Measurements from ENCODE around the gene ADAM30.

- no peak for TF ChIP-seq MYC (IDR thresholded peaks at IDR 0.05; ENCODE audit: low read depth, low read length)
- TF ChIP-seq, protein P1, sequence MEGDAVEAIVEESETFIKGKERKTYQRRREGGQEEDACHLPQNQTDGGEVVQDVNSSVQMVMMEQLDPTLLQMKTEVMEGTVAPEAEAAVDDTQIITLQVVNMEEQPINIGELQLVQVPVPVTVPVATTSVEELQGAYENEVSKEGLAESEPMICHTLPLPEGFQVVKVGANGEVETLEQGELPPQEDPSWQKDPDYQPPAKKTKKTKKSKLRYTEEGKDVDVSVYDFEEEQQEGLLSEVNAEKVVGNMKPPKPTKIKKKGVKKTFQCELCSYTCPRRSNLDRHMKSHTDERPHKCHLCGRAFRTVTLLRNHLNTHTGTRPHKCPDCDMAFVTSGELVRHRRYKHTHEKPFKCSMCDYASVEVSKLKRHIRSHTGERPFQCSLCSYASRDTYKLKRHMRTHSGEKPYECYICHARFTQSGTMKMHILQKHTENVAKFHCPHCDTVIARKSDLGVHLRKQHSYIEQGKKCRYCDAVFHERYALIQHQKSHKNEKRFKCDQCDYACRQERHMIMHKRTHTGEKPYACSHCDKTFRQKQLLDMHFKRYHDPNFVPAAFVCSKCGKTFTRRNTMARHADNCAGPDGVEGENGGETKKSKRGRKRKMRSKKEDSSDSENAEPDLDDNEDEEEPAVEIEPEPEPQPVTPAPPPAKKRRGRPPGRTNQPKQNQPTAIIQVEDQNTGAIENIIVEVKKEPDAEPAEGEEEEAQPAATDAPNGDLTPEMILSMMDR (IDR thresholded peaks at IDR 0.05; ENCODE audit: low read depth, low read length): no peak
- TF ChIP-seq POLR2A (IDR thresholded peaks at IDR 0.05; ENCODE audit: extremely low read depth, insufficient read length): no peak
- TF ChIP-seq MAX (IDR thresholded peaks at IDR 0.05; ENCODE audit: low read depth, low read length): no peak
Observed at GRCh38 chr1:119919241-119919640, 22.9 kb upstream of the ADAM30 start.

All from NB4 (cell line).